Fibroblast of lung (primary cell): ENCODE data around the gene CCDC150.

ENCODE experiments used
- EZH2 ChIP-seq: IDR thresholded peaks from 2 replicates; pipeline ENCODE4 v1.5.1; 2012; ENCODE audit warnings: low read length, control low read depth, mild to moderate bottlenecking; ENCODE audit errors: missing control alignments
- TF ChIP-seq, protein P1 (sequence below), 2 donors: IDR thresholded peaks in 1 of 2; conservative IDR thresholded peaks in 1 of 2; 1 replicate in 1 of 2; 2 replicates in 1 of 2; pipeline ENCODE4 v1.5.1; 2011 to 2012; ENCODE audit warnings: low read length in 2 of 2, control low read depth in 1 of 2, inconsistent platforms in 1 of 2, low read depth in 1 of 2, mild to moderate bottlenecking in 1 of 2

DNA sequence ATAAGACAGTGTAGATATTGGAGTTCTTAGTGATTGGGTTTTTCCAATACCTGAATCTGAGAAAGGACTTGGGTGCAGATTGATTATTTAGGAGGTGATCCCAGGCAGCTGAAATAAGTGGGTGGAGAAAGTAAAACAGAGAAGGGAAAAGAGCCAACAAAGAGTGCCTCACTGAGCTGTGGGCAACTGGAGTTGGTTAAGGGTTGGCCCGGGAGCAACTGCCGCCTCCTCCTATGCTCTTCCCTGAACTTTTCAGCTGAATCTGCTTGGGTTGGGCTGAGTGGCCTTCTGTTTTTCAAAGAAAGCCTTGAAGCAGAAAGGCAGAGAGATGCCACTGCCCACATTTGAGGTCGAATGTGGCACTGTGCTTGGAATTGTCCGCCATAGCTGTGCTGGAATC lies 20.9 kb upstream of the CCDC150 start:
- TF ChIP-seq, protein P1, sequence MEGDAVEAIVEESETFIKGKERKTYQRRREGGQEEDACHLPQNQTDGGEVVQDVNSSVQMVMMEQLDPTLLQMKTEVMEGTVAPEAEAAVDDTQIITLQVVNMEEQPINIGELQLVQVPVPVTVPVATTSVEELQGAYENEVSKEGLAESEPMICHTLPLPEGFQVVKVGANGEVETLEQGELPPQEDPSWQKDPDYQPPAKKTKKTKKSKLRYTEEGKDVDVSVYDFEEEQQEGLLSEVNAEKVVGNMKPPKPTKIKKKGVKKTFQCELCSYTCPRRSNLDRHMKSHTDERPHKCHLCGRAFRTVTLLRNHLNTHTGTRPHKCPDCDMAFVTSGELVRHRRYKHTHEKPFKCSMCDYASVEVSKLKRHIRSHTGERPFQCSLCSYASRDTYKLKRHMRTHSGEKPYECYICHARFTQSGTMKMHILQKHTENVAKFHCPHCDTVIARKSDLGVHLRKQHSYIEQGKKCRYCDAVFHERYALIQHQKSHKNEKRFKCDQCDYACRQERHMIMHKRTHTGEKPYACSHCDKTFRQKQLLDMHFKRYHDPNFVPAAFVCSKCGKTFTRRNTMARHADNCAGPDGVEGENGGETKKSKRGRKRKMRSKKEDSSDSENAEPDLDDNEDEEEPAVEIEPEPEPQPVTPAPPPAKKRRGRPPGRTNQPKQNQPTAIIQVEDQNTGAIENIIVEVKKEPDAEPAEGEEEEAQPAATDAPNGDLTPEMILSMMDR (conservative IDR thresholded peaks at IDR 0.05 in 1 of 2, IDR thresholded peaks at IDR 0.05 in 1 of 2; ENCODE audit: low read depth in 1 of 2, low read length in 2 of 2) = no peak
- TF ChIP-seq EZH2 = no peak
